Stimulated activated CD4-positive, alpha-beta T cell treated with anti-CD3 and anti-CD28 coated beads, Interleukin-4, amount 100 ng/mL, for 24 hours (primary cell): Measurements from ENCODE around the gene USP24.

Experiments used
- DNase-seq: peaks from one replicate; pipeline ENCODE4 v3.0.0-alpha.2; 2020

USP24 gene

GRCh38 chr1:55107101-55107500 is 108.1 kb downstream of the USP24 start:
- DNase-seq = no peak

GRCh38 chr1:55103891-55104290 is 111.3 kb downstream of the USP24 start:
- no peak for DNase-seq

GRCh38 chr1:55095095-55095494 is 120.1 kb downstream of the USP24 start:
- no peak for DNase-seq

GRCh38 chr1:55092475-55092874 is 122.7 kb downstream of the USP24 start:
- no peak for DNase-seq

- no peak for DNase-seq
These were observed 125.5 kb downstream of the USP24 start for GRCh38 chr1:55089683-55090082.

- no peak for DNase-seq
These were observed 126.8 kb downstream of the USP24 start for GRCh38 chr1:55088413-55088812.

- DNase-seq = no peak
These were observed 127.7 kb downstream of the USP24 start for GRCh38 chr1:55087439-55087838.

GRCh38 chr1:55084257-55084656 is 130.9 kb downstream of the USP24 start:
- DNase-seq = no peak

- DNase-seq = no peak
These were observed 133.3 kb downstream of the USP24 start for GRCh38 chr1:55081905-55082296.

GRCh38 chr1:55081188-55081904 is 133.8 kb downstream of the USP24 start:
- DNase-seq = no peak

- no peak for DNase-seq
These were observed 135.5 kb downstream of the USP24 start for GRCh38 chr1:55079651-55080050.

- DNase-seq = no peak
These were observed 136.7 kb downstream of the USP24 start for GRCh38 chr1:55078470-55078869.

GRCh38 chr1:55076356-55076755 is 138.8 kb downstream of the USP24 start:
- DNase-seq = no peak

GRCh38 chr1:55074455-55074854 is 140.7 kb downstream of the USP24 start:
- no peak for DNase-seq

- no peak for DNase-seq
These were observed 141.8 kb downstream of the USP24 start for GRCh38 chr1:55073187-55073916.

- DNase-seq = no peak
These were observed 143.7 kb downstream of the USP24 start for GRCh38 chr1:55071477-55071876.

- DNase-seq = no peak
These were observed 144.6 kb downstream of the USP24 start for GRCh38 chr1:55070293-55071164.

- DNase-seq = no peak
These were observed 145.9 kb downstream of the USP24 start for GRCh38 chr1:55069280-55069679.

- no peak for DNase-seq
These were observed 146.5 kb downstream of the USP24 start for GRCh38 chr1:55068638-55069037.

GRCh38 chr1:55067914-55068313 is 147.2 kb downstream of the USP24 start:
- DNase-seq = no peak

- no peak for DNase-seq
These were observed 148.0 kb downstream of the USP24 start for GRCh38 chr1:55067022-55067778.

GRCh38 chr1:55065648-55066047 is 149.5 kb downstream of the USP24 start:
- no peak for DNase-seq

- no peak for DNase-seq
These were observed 150.3 kb downstream of the USP24 start for GRCh38 chr1:55064861-55065263.
